ENCODE data around the gene CDK14.

Gene CDK14

DNA sequence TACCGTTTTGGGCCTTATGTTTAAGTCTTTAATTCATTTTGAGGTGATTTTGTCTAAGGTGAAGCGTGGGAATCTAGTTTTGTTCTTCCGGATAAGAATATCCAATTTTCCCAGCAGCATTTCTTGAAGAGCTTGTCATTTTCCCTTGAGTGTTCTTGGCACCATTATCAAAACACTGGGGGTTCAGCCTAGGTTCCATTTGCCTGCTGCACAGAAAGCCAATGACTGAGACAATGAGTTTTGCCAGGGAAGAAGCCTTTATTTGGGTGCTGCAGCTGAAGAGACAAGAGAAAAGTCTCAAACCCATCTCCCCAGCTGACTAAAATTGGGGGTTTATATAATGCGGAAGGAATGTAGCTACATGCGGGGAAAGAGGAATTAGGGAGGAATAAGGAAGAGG, 380.9 kb downstream of the CDK14 start:
- DNase-seq, result no peak

DNA sequence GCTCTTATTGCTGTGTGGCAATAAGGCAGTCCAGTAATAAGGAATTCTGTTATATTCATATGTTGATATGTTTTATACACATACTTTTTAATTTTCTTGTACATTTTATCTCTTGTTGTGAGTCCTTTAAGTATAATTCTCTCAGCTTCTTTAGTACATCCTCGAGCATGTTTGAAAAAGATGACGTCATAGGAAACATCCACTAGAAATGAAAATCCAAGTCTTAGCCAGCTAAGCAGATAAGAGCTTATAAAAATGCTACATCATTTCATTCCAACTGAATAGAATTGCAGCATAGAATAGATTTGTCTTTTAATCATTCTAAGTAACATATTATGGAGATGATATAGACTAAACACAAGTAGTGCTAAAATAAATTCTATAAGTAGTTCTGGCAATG, 384.4 kb downstream of the CDK14 start:
- DNase-seq, result no peak

DNA sequence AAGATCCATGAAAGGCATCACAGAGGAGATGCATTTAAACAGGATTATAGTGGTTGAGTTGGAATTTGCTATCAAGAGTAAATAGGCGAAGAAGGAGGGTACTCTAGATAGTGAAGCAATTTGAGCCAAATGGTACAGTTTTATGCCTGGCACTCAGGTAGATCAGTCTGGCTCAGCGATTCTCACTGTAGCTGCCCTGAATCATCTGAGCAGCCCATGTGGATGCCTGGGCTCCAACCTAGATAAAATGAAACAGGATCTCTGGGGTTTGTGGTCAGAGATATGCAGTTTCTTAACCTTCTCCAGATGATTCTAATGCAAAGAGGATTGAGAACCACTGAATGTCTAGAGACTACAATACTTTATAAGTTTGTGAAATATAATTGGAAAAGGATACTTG, 386.1 kb downstream of the CDK14 start:
- no peak for DNase-seq

DNA sequence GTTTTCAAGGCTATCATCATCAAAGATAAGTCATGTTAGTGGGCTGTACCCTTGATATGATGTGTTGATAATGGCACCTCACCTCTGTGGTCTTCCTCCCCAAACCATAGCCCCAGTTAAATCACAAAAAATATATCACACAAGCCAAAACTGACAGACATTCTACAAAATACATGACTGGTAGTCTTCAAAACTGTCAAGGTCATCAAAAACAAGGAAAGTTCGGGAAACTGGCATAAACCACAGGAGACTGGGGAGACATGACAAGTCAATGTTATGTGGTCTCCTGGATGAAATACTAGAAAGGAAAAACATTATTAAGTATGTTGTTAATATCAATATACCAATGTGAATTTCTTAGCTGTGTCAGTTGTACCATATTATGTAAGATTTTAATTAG, 388.6 kb downstream of the CDK14 start:
- DNase-seq, result no peak

DNA sequence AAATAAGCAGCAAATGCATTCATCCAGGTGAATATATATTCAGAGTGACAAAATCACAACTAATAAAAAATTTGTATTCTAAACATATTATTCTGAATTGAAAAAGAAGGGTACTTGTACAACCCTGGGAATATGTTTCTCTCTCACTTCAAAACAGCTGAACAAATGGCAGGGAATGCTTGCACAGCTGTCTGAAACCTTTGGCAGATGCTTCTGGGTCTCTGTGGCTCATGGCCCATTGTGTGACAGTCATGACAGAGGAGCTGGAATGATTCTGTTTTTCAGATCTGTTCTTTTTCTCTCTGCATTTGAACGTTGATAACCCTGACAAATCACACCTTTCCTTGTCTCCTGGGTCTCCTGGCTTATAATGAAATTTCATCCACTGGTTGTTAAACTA, 392.4 kb downstream of the CDK14 start:
- DNase-seq, result peak; percentile 38

DNA sequence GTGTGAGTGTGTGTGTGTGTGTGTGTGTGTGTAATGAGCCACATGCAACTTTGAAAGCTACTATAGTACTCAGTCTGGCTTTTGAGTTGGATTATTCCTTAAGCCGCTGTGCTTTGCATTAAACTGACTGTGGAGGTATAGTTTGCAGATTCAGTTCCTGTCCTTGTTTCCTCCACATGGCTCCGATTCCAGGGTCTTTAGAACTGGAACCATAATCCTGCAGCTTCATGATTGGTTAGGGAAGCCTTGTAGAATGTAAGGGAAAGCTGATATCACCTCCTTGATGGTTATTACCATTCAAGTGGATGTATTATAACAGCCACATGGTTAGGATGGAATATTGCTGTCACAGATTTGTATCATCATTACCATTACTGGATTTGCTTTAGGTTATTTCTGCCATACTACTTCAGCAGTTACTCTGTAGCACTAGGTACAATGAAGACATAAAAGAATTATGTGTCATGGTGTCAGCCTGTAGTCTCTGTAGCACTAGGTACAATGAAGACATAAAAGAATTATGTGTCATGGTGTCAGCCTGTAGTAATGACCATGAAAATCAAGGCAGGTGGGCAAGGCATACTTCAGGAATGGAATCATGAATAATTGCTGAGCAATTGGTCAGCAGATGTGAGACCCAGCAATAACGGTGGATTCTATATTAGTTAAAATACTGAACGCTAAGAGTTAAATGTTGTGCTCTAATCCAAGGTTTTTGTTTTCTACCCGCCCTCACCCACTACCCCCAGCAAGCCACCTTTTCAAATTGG, 393.1 kb downstream of the CDK14 start:
- DNase-seq, result no peak

DNA sequence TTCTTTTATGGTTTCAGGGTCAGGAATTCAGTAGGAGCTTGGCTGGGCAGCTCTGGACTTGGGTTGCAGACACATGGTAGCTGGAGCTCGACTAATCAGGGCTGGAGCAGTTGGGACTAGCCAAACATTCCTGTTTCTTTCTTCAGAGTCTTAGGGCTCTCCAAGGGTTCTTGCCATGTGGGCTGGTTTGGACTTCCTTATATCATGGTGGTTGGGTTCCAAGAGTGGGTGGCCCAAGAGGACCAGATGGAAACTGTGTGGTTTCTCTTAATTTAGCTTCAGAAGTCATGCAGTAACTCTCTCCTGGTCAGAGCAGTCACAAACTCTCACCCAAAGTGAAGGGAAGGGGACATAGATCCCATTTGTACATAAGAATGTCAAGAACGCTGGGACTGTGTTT, 398.0 kb downstream of the CDK14 start:
- DNase-seq, result no peak

DNA sequence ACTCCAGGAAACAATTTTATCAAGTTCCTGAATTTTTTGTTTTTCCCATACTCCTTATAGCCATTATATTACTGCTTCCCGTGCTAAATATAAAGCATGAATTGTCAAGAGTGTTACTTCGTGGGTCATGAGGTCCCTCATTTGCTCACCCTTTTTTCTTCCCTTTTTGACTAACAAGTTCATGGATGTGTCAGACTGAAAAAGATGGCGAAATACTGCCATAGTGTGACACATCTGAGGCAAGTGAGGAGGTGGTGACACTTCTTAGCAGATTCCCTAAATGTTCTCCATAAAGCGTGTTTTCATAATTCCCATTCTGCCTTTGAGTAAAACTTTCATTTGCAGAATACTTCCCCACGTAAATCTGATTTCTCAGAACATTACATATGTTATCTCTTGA, 398.5 kb downstream of the CDK14 start:
- no peak for DNase-seq

DNA sequence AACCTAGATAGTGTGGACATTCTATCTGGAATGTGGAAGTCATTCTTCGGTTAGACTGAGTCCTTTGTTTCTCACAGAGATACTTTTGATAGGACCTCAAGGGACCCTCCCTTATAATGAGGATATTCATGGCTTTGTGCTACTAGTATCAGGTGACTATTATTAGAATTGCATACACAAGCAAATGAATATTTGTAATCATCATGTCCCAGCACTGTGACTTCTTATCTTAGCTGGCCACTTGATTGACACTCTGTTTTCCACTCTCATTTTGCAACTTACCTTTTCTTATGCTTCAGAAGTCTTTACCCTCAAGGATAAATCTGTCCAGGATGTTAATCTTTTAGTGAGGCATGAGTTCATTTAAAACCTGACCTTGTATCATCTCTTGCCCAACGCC, 399.9 kb downstream of the CDK14 start:
- no peak for DNase-seq

DNA sequence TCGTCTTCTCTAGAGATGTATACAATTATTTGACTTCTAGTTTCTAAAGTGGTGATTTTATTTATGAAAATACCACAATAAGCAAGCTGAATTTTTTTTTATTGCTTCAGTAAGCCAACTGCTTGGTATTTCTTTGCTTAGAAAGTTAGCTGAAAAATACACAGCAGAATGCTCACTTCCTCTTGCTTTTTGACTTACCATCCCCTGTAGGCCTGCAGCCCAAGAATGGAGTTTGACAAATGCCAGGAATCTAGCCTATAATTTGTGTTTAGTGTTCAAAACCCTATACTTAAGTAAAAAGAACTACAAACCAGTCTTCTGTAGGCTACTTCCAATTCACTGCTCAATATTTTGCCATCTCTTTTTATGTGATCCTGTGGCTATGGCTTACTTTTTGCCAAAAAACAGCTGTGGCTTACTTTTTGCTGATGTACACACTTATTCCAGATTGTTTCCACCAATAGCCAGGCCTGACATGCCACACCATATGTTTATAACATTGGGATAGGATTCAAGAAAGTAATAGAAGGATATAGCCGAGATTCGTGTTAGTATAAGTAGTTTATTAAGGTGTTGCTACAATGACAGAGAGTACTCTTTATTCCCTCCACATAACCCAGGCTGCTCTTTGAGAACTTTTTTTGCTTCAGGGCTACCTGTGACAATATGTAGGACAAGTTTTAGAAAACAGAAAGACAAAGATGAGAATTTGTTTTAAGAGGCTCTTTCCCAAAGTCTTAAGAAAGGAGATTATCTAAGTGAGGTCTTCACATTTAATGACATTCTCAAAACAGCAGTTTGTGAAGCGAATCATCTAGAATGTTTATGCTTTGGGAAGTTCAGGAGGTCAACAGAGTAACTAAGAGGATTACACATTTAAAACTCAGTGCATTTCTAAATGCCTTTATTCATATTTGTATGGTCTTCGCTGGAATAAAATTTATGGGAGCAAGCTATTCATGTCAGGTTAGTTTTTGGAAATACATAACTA, 404.2 kb downstream of the CDK14 start:
- peak; percentile 39 for DNase-seq

DNA sequence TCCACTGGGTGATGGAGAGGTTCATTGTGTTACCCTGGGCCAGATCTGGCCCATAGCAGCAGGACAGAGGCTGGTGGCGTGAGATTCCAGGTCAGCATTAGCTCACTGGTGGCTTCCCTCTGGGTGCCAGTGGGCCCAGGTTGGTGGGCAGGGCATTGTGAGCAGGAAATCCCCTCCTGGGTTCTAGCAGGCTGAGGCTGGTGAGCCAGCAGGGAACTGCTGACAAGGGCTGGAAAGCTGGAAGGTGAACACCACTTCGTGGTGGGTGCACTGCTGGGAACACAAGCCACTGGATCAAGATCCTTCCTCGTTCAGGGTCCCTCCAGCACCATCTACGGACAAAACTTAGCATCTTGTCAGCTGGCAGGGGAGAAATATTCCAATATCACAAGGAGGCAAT, 408.9 kb downstream of the CDK14 start:
- no peak for DNase-seq

DNA sequence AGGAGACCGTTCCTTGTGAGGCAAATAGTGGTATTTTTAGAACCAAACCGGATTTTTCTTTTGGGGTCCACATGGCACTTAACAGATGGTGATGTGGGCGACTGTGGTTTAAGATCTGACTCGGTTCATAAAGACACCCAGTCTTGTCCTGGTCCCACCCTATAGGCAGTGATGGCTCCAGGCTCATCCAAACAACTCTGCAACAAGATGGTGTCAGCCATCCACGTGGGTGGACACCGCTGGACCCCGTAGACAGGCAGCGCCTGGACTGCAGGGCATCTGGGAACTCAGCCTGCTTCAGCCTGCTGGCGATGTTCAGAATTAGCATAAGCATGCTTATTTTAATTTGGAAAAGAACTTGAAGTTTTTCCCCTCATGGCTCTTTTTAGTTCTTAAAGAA, 409.7 kb downstream of the CDK14 start:
- no peak for DNase-seq

DNA sequence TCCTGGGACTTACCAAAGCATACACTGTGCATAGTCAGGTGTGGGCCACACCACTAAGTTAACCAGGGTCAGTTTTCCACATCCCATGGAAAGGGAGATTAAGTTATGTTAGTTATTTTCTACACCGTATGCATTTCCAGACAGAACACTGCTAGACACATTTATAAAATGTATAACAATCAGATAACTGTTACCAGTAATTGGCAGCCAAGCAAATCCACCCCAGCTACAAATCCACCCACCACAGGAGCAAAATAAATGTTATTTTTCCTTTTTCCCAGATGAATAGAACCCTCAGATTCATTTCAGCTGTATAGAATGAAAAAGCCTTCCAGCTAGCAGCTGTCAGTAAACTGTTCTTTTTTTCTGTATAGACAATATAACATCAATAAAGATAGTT, 411.2 kb downstream of the CDK14 start:
- DNase-seq, result no peak

DNA sequence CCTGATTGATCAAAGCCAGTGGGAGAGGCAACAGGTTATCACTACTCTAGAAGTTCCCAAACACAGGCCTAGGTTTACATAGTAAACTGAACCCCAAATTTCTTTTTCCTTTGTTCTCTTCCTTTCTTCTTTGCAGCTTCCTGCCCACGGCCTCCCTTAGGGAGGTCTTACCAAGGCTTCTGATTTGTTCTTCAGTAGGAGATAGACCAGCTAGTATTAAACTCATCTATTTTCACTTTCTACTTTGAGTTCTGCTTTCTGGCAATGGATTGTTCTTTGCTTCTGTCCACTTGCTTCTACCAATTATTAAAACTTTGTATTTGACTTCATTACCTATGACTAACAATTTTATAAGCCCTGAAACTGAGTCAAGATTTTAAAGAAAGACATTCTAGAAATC, 417.0 kb downstream of the CDK14 start:
- DNase-seq, result no peak

DNA sequence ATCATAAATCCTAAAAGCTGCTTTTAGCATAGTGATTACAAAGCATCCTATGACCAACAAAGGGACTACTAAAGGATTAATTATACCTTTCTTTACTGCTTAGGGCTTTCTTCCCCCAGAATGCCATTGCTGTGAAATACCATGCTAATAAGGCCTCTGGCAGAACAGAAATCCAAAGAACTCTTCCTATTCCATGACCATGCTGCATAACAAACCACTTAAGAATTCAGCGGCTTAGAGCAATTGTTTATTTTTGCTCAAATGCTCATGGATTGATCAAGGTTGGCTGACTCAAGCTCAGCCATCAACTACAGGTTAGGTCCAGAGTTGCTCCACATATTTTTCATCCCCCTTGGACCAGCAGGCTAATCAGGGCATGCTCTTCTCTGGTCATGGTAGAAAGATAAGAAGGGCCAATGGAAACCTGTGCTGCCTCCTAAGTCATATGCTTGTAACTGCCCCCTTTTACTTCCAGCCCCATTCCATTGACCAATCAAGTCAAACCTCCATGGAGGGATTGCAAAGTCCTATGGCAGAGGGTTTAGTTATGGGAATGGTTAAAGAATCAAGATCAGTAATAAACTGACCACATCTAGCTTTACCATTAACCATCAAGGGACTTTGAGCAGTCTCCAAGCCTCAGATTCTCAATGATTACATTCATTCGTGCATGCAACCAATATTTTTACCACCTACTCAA, 423.7 kb downstream of the CDK14 start:
- DNase-seq, result no peak

DNA sequence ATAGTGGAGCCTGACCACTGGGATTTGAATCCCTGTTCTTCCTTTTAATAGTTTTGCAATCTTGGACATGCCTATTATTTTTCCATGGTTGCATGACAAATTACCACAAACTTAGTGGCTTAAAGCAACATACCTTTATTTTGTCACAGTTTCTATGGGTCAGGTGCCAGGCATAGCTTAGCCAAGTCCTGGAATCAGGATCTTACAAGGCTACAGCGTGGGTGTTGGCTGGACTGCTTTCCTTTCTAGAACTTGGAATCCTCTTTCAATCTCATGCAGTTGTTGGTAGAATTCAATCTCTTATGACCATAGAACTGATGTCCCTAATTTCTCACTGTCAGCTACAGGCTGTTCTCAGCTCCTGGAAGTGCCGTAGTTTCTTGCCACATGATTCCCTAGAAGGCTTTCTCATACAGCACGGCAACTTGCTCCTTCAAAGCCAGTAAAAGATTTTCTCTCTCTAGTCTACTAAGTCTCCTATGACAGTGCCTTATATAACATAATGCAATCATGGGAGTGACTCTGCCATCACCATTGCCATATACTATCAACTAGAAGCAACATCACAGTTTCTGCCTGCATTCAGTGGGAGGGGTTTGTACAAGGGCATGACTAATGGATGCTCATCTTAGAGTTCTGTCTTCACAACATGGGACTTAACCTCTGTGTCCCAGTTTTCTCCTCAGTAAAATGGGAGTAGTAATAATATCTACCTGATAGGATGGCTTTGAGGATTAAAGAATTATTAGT, 424.7 kb downstream of the CDK14 start:
- DNase-seq, result no peak

DNA sequence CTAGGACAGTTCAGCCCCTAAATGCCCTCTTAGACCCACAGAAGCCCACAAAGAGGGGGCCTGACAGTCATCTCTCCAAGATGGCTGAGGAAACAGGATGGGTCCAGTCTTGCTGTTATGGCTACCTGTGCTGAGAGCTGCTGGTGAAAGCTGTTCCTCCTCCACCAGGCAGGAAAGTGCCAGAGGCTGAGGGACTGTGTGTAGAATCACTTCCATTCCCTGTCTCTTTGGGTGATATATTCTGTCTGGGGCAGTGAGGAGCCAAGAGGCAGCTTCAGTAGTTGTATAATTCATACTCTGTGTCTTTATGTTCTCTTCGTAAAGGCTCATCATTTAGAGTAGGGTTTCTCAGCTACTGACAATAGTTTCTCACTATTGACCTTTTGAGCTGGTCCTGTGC, 425.8 kb downstream of the CDK14 start:
- no peak for DNase-seq

DNA sequence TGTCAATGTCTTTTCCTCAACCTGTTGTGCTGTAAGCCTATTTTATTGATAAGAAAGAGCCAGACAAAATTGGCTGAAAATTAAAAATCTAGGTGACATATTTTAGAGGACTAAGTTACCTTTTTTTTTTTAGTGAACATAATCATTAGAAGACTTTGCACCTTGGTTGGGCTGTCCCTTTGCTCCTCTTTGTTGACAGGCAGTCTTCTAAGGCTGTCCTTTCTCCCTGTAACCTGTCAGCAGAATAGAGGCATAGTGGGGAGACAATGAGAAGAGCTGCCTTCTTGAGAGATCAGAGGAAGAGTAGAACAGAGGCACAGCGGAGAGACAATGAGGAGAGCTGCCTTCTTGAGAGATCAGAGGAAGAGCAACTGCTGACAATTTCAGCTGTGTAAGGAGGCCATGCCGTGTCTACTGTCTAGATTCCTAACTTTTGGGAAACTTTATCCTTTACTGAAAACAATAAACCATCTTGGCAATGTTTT, 429.8 kb downstream of the CDK14 start:
- no peak for DNase-seq

DNA sequence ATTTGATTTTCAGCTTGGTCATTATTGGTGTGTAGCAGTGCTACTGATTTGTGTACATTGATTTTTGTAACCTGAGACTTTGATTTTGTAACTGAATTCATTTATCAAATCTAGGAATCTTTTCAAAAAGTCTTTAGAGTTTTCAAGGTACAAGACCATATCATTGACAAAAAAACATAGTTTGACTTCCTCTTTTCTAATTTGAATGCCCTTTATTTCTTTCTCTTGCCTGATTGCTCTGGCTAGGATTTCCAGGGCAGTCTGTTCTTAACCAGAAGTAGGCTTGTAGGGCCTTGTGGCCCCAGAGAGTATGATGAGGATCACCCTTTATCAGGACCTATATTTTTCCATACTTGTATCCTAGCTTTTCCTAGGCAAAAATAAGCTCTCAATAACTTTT, 433.6 kb downstream of the CDK14 start:
- DNase-seq, result no peak

DNA sequence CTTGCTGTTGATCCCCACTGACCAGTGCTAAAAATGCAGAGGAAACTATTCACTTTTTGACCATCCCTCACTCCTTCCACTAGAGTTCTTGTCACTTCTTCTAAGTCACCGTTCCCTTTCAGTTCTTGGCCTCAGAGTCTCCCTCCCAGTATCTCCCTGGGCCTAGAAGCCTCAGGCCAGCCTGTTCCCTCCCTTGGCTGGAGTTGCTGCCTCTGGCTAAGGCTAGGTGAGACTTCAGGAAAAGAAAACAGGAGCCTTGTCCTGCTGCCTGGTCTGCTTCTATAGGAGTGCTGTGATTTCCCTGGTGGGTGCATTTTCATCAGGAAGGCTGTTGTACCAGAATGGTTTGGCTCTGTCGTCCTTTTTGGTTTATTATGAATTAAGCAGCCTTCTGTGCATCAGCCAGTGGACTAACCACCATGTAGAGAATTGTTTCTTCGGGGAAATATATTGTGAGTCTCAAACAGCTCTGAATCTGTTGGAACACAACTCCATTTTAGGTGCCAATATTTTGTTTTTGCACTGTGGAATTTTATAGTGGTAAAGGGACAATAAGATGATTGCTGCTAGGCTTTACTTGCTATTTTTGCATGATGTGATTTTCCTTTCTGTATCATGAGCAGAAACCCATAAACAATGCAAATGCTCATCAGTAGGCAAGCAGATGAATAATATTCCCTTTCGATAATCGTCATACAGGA, 434.7 kb downstream of the CDK14 start:
- DNase-seq, result peak; percentile 22

DNA sequence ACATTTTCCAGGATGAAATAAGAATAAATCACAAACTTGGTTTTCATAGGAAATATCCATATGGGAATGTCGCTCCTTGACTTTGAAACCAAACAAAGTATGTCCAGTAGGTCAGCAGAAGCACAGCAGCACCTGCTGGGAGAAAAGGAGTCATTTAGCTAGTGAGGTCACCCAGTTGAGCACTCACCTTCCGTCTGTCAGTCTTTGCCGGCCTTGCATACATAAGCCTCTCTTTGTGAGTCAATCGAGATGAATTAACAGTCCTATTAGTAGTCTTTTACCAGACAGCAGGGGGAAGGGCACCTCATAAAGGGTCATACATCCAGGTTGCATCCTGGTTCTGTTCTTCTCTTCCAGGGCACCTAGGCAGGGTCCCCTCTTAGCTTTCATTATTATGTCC, 435.6 kb downstream of the CDK14 start:
- no peak for DNase-seq

DNA sequence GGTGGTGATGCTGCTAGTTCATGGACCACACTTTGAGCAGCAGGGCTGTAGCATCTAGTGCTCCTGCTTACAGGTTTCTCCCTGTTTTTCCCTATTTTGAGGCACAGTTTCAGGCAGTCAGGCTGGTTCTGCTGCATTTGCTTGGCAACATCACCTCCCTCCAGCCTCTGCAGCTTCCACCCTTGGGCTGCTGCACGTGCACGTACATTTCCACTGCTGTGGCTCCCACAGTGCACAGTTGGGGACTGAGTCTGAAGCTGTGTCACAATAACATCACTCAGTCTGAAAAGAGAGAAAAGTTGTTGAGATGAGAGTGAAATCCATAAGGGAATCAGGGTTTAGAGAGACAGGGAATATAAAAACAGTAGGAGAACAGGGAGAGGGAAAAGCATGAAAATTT, 437.5 kb downstream of the CDK14 start:
- DNase-seq, result no peak

All from femur (tissue), 1 donor.